K562 (cell line): Measurements from ENCODE around the gene ATP5F1D. TPM values are rescaled to one million over a fixed set of nuclear protein-coding genes. Genes with fewer than 3 reads are reported as not detected.

Experiments used
- ATF7 ChIP-seq: fragments of 450-650 bp; IDR thresholded peaks from 2 replicates; pipeline ENCODE4 v1.7.1; 2014; ENCODE audit warnings: mild to moderate bottlenecking, moderate library complexity
- CAMTA2 ChIP-seq: fragments of 250-450 bp; sonication (Bioruptor Pico); conservative IDR thresholded peaks from 2 replicates; pipeline ENCODE4 v1.5.1; 2022
- CBX1 ChIP-seq: sonication (generic); IDR thresholded peaks from 2 replicates; pipeline ENCODE4 v1.6.1; 2016; ENCODE audit warnings: antibody characterized with exemption, low read depth, mild to moderate bottlenecking
- CC2D1A ChIP-seq: fragments of 450-650 bp; IDR thresholded peaks from 2 replicates; pipeline ENCODE4 v1.6.1; 2017; ENCODE audit warnings: mild to moderate bottlenecking
- CREBBP ChIP-seq: IDR thresholded peaks from one replicate; pipeline ENCODE4 v1.6.1; 2012; ENCODE audit warnings: low read depth, mild to moderate bottlenecking, control low read depth, inconsistent platforms, low read length
- E2F1 ChIP-seq: sonication (generic); formaldehyde crosslinking; IDR thresholded peaks from 2 replicates; pipeline ENCODE4 v1.8.1; 2023; ENCODE audit warnings: mild to moderate bottlenecking, missing genetic modification reagents, moderate library complexity
- E2F3 ChIP-seq: fragments of 250-450 bp; sonication (Bioruptor Pico); IDR thresholded peaks from 2 replicates; pipeline ENCODE4 v1.4.0; 2020; ENCODE audit warnings: mild to moderate bottlenecking
- ESRRA ChIP-seq: fragments of 450-650 bp; IDR thresholded peaks from 2 replicates; pipeline ENCODE4 v1.6.1; 2014; ENCODE audit warnings: low read depth, mild to moderate bottlenecking, moderate library complexity, borderline replicate concordance
- HDGF ChIP-seq: fragments of 450-650 bp; IDR thresholded peaks from 2 replicates; pipeline ENCODE4 v1.6.1; 2016
- JUN ChIP-seq, 2 experiments: sonication (generic) in 1 of 2; formaldehyde crosslinking in 1 of 2; IDR thresholded peaks; 2 replicates each; pipeline versions ENCODE4 v1.6.1 to v1.8.0; 2012 to 2022; ENCODE audit warnings: borderline replicate concordance in 2 of 2, mild to moderate bottlenecking in 2 of 2, improper control_type of control experiment in 1 of 2, low read depth in 1 of 2, low read length in 1 of 2, missing genetic modification reagents in 1 of 2
- KDM1A ChIP-seq, 2 experiments: fragments of 450-650 bp; IDR thresholded peaks; 2 replicates each; pipeline ENCODE4 v1.6.1; 2016; ENCODE audit warnings: mild to moderate bottlenecking in 2 of 2
- KLF16 ChIP-seq: IDR thresholded peaks from 2 replicates; pipeline ENCODE4 v1.6.1; 2016; ENCODE audit warnings: antibody characterized with exemption
- MAZ ChIP-seq, 2 experiments: fragments of 450-650 bp in 1 of 2; sonication (generic) in 1 of 2; formaldehyde crosslinking; IDR thresholded peaks in 1 of 2; conservative IDR thresholded peaks in 1 of 2; 2 replicates each; pipeline versions ENCODE4 v1.4.0 to v1.5.0; 2020; ENCODE audit warnings: mild to moderate bottlenecking in 1 of 2, missing genetic modification reagents in 1 of 2
- NCOA2 ChIP-seq, 2 experiments: fragments of 450-650 bp; IDR thresholded peaks; 2 replicates each; pipeline ENCODE4 v1.6.1; 2018; ENCODE audit warnings: mild to moderate bottlenecking in 2 of 2, moderate library complexity in 1 of 2; ENCODE audit not compliant: partially characterized antibody in 2 of 2
- NR1H2 ChIP-seq: sonication (generic); formaldehyde crosslinking; IDR thresholded peaks from 2 replicates; pipeline ENCODE4 v1.4.0; 2020; ENCODE audit warnings: mild to moderate bottlenecking, missing genetic modification reagents
- PYGO2 ChIP-seq: fragments of 450-650 bp; IDR thresholded peaks from 2 replicates; pipeline ENCODE4 v1.6.1; 2016; ENCODE audit warnings: mild to moderate bottlenecking, missing genetic modification characterization, moderate library complexity, missing compliant biosample characterization
- SAFB2 ChIP-seq: fragments of 200-400 bp; formaldehyde crosslinking; IDR thresholded peaks from 2 replicates; pipeline ENCODE4 v1.6.1; 2018; ENCODE audit warnings: borderline replicate concordance, low read length, low read depth, moderate library complexity; ENCODE audit not compliant: severe bottlenecking
- SMARCC2 ChIP-seq: fragments of 450-650 bp; IDR thresholded peaks from 2 replicates; pipeline ENCODE4 v1.6.1; 2017; ENCODE audit warnings: antibody characterized with exemption, moderate library complexity, mild to moderate bottlenecking, low read depth
- SP1 ChIP-seq: sonication (generic); formaldehyde crosslinking; IDR thresholded peaks from 2 replicates; pipeline ENCODE4 v1.8.1; 2022; ENCODE audit warnings: mild to moderate bottlenecking, missing genetic modification reagents
- STAT6 ChIP-seq: sonication (generic); formaldehyde crosslinking; IDR thresholded peaks from 2 replicates; pipeline ENCODE4 v1.8.1; 2023; ENCODE audit warnings: mild to moderate bottlenecking, missing genetic modification reagents
- TFAP4 ChIP-seq: sonication (generic); formaldehyde crosslinking; IDR thresholded peaks from 2 replicates; pipeline ENCODE4 v1.8.0; 2022; ENCODE audit warnings: missing genetic modification reagents, mild to moderate bottlenecking, moderate library complexity, borderline replicate concordance
- ZBED1 ChIP-seq: IDR thresholded peaks from 2 replicates; pipeline ENCODE4 v1.6.1; 2014
- ZNF586 ChIP-seq: fragments of 450-650 bp; formaldehyde crosslinking; conservative IDR thresholded peaks from 2 replicates; pipeline ENCODE4 v1.4.0; 2020; ENCODE audit warnings: mild to moderate bottlenecking, moderate library complexity
- polyA plus RNA-seq, 8 experiments: library from polyadenylated mRNA; depleted of rRNA in 4 of 8; stranded (reverse) in 5 of 8; unstranded in 3 of 8; fragments of >200 nt; fragmentation: Nextera tagmentation in 2 of 8; fragmentation: Illumina TruSeq in 1 of 8; extraction: Ambion mirVana in 2 of 8; extraction: Trizol in 1 of 8; gene quantifications; 2 replicates each; pipeline versions ENCODE4 v1.2.1 to v1.2.3, GENCODE V29; 2011 to 2014; ENCODE audit warnings: inconsistent platforms in 1 of 8, missing spikeins in 1 of 8
- total RNA-seq, 7 experiments: library from RNA; depleted of rRNA in 6 of 7; stranded (reverse); fragments of >200 nt in 6 of 7; fragmentation: Illumina TruSeq in 2 of 7; extraction: Trizol in 2 of 7; gene quantifications; 2 replicates each; pipeline versions ENCODE4 v1.2.1 to v1.2.3, GENCODE V29; 2011 to 2021; ENCODE audit warnings: low replicate concordance in 1 of 7
- TF ChIP-seq, protein P1 (sequence below): sonication (generic); formaldehyde crosslinking; IDR thresholded peaks from 2 replicates; pipeline ENCODE4 v1.9.0; 2022; ENCODE audit warnings: mild to moderate bottlenecking, missing genetic modification reagents

ATP5F1D gene
- total and polyA plus RNA-seq, 9 of the 15 experiments (the other 6 are each of a cell fraction or from before 2014, with no cell fraction given), result 3.9 to 409 (median 36.8) TPM

GRCh38 chr19:1279782-1280341 is 38.3 kb downstream of the ATP5F1D start (continued):
- peak; percentile 49; the same call in 1 of the 2 replicates for TF ChIP-seq KLF16
- TF ChIP-seq JUN (IDR thresholded peaks at IDR 0.05; ENCODE audit: borderline replicate concordance, low read depth, low read length), result peak; percentile 46; the same call in 1 of the 2 replicates
- TF ChIP-seq JUN (CRISPR knock-in tag; IDR thresholded peaks at IDR 0.05; ENCODE audit: borderline replicate concordance), result no peak
- TF ChIP-seq NCOA2 (IDR thresholded peaks at IDR 0.05; ENCODE audit: partially characterized antibody in 2 of 2), result no peak
- no peak for TF ChIP-seq STAT6 (CRISPR knock-in tag)
- TF ChIP-seq NR1H2 (CRISPR knock-in tag), result no peak
- peak; percentile 77 for TF ChIP-seq SP1 (CRISPR knock-in tag)
- 0 out of 2 replicates have a peak, but pooled peaks have one; percentile 22 for TF ChIP-seq ESRRA
- peak; percentile 58; the same call in 1 of the 2 replicates for TF ChIP-seq CC2D1A
- peak in 1 of 2 experiments; percentile 56; a peak in 2 of 4 replicates for TF ChIP-seq MAZ (CRISPR knock-in tag; conservative IDR thresholded peaks at IDR 0.05 in 1 of 2, IDR thresholded peaks at IDR 0.05 in 1 of 2)
- TF ChIP-seq E2F1, result no peak
- no peak for TF ChIP-seq ZNF586 (CRISPR knock-in tag)
- peak; percentile 31; the same call in 1 of the 2 replicates for TF ChIP-seq ZBED1
- no peak for TF ChIP-seq ATF7
- peak; percentile 70; the same call in 1 of the 2 replicates for TF ChIP-seq CBX1
- peak; percentile 81 for TF ChIP-seq TFAP4 (CRISPR knock-in tag)
- no peak for TF ChIP-seq SAFB2
- 0 out of 2 replicates have a peak, but pooled peaks have one; percentile 70 for TF ChIP-seq HDGF
- peak; percentile 81 to 88 for TF ChIP-seq KDM1A (IDR thresholded peaks at IDR 0.05)
- TF ChIP-seq PYGO2 (tag), result no peak
- no peak for TF ChIP-seq E2F3
- TF ChIP-seq, protein P1, sequence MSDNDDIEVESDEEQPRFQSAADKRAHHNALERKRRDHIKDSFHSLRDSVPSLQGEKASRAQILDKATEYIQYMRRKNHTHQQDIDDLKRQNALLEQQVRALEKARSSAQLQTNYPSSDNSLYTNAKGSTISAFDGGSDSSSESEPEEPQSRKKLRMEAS (CRISPR knock-in tag), result peak; percentile 74
- TF ChIP-seq CAMTA2 (CRISPR knock-in tag), result no peak
- TF ChIP-seq SMARCC2, result no peak
- no peak for TF ChIP-seq CREBBP
